NOMO-1 treated with dmso at 0.1 percent for 144 hours (cell line): ENCODE data around the gene MPO.
A peak's percentile ranks its signal among the peaks of the same experiment; 100 is the strongest.

Experiments
- DNase-seq: peaks from one replicate; lab custom pipeline; 2025; ENCODE audit not compliant: unreplicated experiment; lab: John Stamatoyannopoulos, UW

MPO gene

GRCh38 chr17:58279736-58280479, 827 bp downstream of the MPO start:
- DNase-seq: peak; percentile 23

- no peak for DNase-seq
These were observed 1.6 kb downstream of the MPO start for GRCh38 chr17:58279016-58279711.

GRCh38 chr17:58278661-58279015, 2.1 kb downstream of the MPO start:
- DNase-seq: no peak

GRCh38 chr17:58277802-58278595, 2.7 kb downstream of the MPO start:
- DNase-seq: no peak

- DNase-seq: no peak
These were observed 3.5 kb downstream of the MPO start for GRCh38 chr17:58277107-58277801.

GRCh38 chr17:58276423-58276822, 4.3 kb downstream of the MPO start:
- DNase-seq: no peak

- DNase-seq: no peak
These were observed 5.3 kb downstream of the MPO start for GRCh38 chr17:58275417-58275816.

GRCh38 chr17:58273453-58274104, 7.2 kb downstream of the MPO start:
- DNase-seq: no peak

- no peak for DNase-seq
These were observed 8.1 kb downstream of the MPO start for GRCh38 chr17:58272367-58273280.

- no peak for DNase-seq
These were observed 9.4 kb downstream of the MPO start for GRCh38 chr17:58271216-58271931.

GRCh38 chr17:58270476-58271215, 10.1 kb downstream of the MPO start:
- no peak for DNase-seq

GRCh38 chr17:58269557-58270291, 11.0 kb downstream of the MPO start:
- no peak for DNase-seq

GRCh38 chr17:58268774-58269556, 11.8 kb downstream of the MPO start:
- DNase-seq: no peak

GRCh38 chr17:58268326-58268725, 12.4 kb downstream of the MPO start:
- DNase-seq: no peak

- no peak for DNase-seq
These were observed 13.1 kb downstream of the MPO start for GRCh38 chr17:58267347-58268324.
